Subcutaneous adipose tissue (tissue), 4 donors: Measurements from ENCODE around the gene SPATS2L. TPM values are rescaled to one million over a fixed set of nuclear protein-coding genes. Genes with fewer than 3 reads are reported as not detected.

Source experiments
- CTCF ChIP-seq: fragments of 450-650 bp; IDR thresholded peaks from one replicate; pipeline ENCODE4 v1.5.1; 2016; ENCODE audit warnings: low read depth, mild to moderate bottlenecking, control low read depth, antibody characterized with exemption, moderate library complexity
- total RNA-seq, 4 donors: library from RNA; depleted of rRNA; stranded (reverse); fragments of >200 nt; gene quantifications; one replicate each; pipeline ENCODE4 v1.1.0, GENCODE V29; 2016

The SPATS2L gene
- total RNA-seq, 4 donors from 2014 or later = 71.4 to 88.9 (median 79.6) TPM

- no peak for TF ChIP-seq CTCF
These were observed 125.7 kb downstream of the SPATS2L start for GRCh38 chr2:200431996-200432705.

GRCh38 chr2:200435379-200435778 is 128.9 kb downstream of the SPATS2L start:
- TF ChIP-seq CTCF = no peak

- no peak for TF ChIP-seq CTCF
These were observed 131.8 kb downstream of the SPATS2L start for GRCh38 chr2:200438251-200438650.

GRCh38 chr2:200438846-200439245 is 132.4 kb downstream of the SPATS2L start:
- no peak for TF ChIP-seq CTCF

GRCh38 chr2:200439981-200440380 is 133.5 kb downstream of the SPATS2L start:
- no peak for TF ChIP-seq CTCF

- no peak for TF ChIP-seq CTCF
These were observed 136.0 kb downstream of the SPATS2L start for GRCh38 chr2:200442471-200442870.

- no peak for TF ChIP-seq CTCF
These were observed 136.9 kb downstream of the SPATS2L start for GRCh38 chr2:200443376-200443775.
